WTC11 (cell line): ENCODE measurements around the gene SMARCA4. TPM values are rescaled to one million over a fixed set of nuclear protein-coding genes. Genes with fewer than 3 reads are reported as not detected.

Experiments
- ATAC-seq: fragments of 200-7000 bp; cut with Tn5 transposase; 2 replicates; pipeline ENCODE4 v1.10.0; 2021; ENCODE audit warnings: mild to moderate bottlenecking, moderate library complexity
- CTCF ChIA-PET: fragments of 300-600 bp; sonication (Branson Sonifier 250); formaldehyde crosslinking; loops from one replicate; lab custom pipeline; 2021; ENCODE audit warnings: antibody characterized with exemption; lab: Charles Lee
- POLR2A ChIA-PET: fragments of 350-600 bp; sonication (Branson Sonifier 250); formaldehyde crosslinking; loops from one replicate; lab custom pipeline; 2021; ENCODE audit warnings: antibody characterized with exemption; lab: Charles Lee
- DNase-seq: peaks from one replicate; pipeline ENCODE4 v3.0.0; 2021; ENCODE audit warnings: low spot score
- H3K27ac Mint-ChIP-seq: 2 replicates; pipeline ENCODE4 v1.8.0; 2021; ENCODE audit warnings: mixed read lengths
- H3K27me3 Mint-ChIP-seq: 2 replicates; pipeline ENCODE4 v1.8.0; 2021; ENCODE audit warnings: low read depth, mild to moderate bottlenecking, moderate library complexity, mixed read lengths
- H3K36me3 Mint-ChIP-seq: 2 replicates; pipeline ENCODE4 v1.8.0; 2021; ENCODE audit warnings: mixed read lengths
- H3K4me1 Mint-ChIP-seq: 2 replicates; pipeline ENCODE4 v1.8.0; 2022; ENCODE audit warnings: mixed read lengths
- H3K4me3 Mint-ChIP-seq: 2 replicates; pipeline ENCODE4 v1.8.0; 2021; ENCODE audit warnings: mild to moderate bottlenecking, moderate library complexity, mixed read lengths
- H3K9me3 Mint-ChIP-seq: 2 replicates; pipeline ENCODE4 v1.8.0; 2021; ENCODE audit warnings: mixed read lengths
- CDX4 ChIP-seq: fragments of 250-450 bp; sonication (Bioruptor Pico); IDR thresholded peaks from 2 replicates; pipeline ENCODE4 v1.9.0; 2021; ENCODE audit warnings: moderate library complexity, mild to moderate bottlenecking, inconsistent platforms, borderline replicate concordance
- EMX1 ChIP-seq: fragments of 250-450 bp; sonication (Bioruptor Pico); IDR thresholded peaks from 2 replicates; pipeline ENCODE4 v1.8.0; 2021; ENCODE audit warnings: mild to moderate bottlenecking
- HMGA2 ChIP-seq: fragments of 250-450 bp; sonication (Bioruptor Pico); IDR thresholded peaks from 2 replicates; pipeline ENCODE4 v1.4.0; 2021; ENCODE audit warnings: mild to moderate bottlenecking, moderate library complexity
- NR1H2 ChIP-seq: sonication (generic); formaldehyde crosslinking; IDR thresholded peaks from 2 replicates; pipeline ENCODE4 v1.9.0; 2021; ENCODE audit warnings: mild to moderate bottlenecking, moderate library complexity, missing genetic modification reagents
- TEAD4 ChIP-seq: sonication (generic); formaldehyde crosslinking; IDR thresholded peaks from 2 replicates; pipeline ENCODE4 v1.8.0; 2022; ENCODE audit warnings: mild to moderate bottlenecking, missing genetic modification reagents
- USF1 ChIP-seq: sonication (generic); formaldehyde crosslinking; IDR thresholded peaks from 2 replicates; pipeline ENCODE4 v1.8.0; 2022; ENCODE audit warnings: mild to moderate bottlenecking, missing genetic modification reagents
- ZBTB43 ChIP-seq: sonication (generic); formaldehyde crosslinking; IDR thresholded peaks from 2 replicates; pipeline ENCODE4 v1.8.1; 2023; ENCODE audit warnings: mild to moderate bottlenecking, missing genetic modification reagents
- total RNA-seq: library from RNA; stranded (reverse); gene quantifications from 3 replicates; pipeline ENCODE4 v1.2.3, GENCODE V29; 2021
- TF ChIP-seq, protein P1 (sequence below): sonication (generic); formaldehyde crosslinking; IDR thresholded peaks from 2 replicates; pipeline ENCODE4 v1.8.0; 2022; ENCODE audit warnings: mild to moderate bottlenecking, missing genetic modification reagents
- TF ChIP-seq, protein P2 (sequence below): fragments of 200-600 bp; IDR thresholded peaks from 2 replicates; pipeline ENCODE4 v1.8.0; 2022; ENCODE audit warnings: antibody characterized with exemption
- TF ChIP-seq, protein P3 (sequence below): fragments of 250-450 bp; sonication (Bioruptor Pico); IDR thresholded peaks from 2 replicates; pipeline ENCODE4 v1.9.0; 2021; ENCODE audit warnings: mild to moderate bottlenecking, borderline replicate concordance
- TF ChIP-seq, protein P4 (sequence below): fragments of 250-450 bp; sonication (Bioruptor Pico); IDR thresholded peaks from 2 replicates; pipeline ENCODE4 v2.1.2; 2022; ENCODE audit warnings: mild to moderate bottlenecking, moderate library complexity

SMARCA4 gene
- total RNA-seq, 1 experiment from 2014 or later = 295 TPM

DNA sequence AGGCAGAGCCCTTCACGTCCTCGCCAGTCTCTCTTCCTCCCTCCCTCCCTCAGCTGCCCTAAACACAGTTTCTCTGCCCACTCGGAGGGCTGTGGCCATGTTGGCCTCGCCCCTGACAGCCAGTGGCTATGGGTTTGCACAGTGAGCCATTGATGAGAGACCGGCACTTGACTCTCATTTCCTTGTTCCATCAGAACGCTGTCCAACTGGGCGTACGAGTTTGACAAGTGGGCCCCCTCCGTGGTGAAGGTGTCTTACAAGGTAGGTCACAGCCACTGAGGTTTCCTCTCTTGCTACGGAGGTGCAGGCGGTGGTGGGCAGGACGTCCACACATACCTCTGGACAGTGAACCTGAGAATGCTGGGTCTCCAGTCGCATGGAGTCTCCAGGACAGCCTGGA is 57.9 kb downstream of the SMARCA4 start:
- ChIA-PET CTCF (interaction anchor here (1.6 kb wide), 1 partner anchor 108 kb away, joined by 4 read pairs; no protein-coding TSS in a partner anchor), POLR2A (no interaction called here)
- H3K9me3 Mint-ChIP-seq = no peaks in the 10 kb centered on the region
- no peak overlapping the region for H3K27ac Mint-ChIP-seq
- no peaks in the 10 kb centered on the region for H3K4me1 Mint-ChIP-seq
- TF ChIP-seq NR1H2 (CRISPR knock-in tag) (no peak), USF1 (CRISPR knock-in tag) (no peak)
- TF ChIP-seq, protein P1, sequence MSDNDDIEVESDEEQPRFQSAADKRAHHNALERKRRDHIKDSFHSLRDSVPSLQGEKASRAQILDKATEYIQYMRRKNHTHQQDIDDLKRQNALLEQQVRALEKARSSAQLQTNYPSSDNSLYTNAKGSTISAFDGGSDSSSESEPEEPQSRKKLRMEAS (CRISPR knock-in tag) = no peak
- TF ChIP-seq, protein P2, sequence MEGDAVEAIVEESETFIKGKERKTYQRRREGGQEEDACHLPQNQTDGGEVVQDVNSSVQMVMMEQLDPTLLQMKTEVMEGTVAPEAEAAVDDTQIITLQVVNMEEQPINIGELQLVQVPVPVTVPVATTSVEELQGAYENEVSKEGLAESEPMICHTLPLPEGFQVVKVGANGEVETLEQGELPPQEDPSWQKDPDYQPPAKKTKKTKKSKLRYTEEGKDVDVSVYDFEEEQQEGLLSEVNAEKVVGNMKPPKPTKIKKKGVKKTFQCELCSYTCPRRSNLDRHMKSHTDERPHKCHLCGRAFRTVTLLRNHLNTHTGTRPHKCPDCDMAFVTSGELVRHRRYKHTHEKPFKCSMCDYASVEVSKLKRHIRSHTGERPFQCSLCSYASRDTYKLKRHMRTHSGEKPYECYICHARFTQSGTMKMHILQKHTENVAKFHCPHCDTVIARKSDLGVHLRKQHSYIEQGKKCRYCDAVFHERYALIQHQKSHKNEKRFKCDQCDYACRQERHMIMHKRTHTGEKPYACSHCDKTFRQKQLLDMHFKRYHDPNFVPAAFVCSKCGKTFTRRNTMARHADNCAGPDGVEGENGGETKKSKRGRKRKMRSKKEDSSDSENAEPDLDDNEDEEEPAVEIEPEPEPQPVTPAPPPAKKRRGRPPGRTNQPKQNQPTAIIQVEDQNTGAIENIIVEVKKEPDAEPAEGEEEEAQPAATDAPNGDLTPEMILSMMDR = no peak
- TF ChIP-seq, protein P3, sequence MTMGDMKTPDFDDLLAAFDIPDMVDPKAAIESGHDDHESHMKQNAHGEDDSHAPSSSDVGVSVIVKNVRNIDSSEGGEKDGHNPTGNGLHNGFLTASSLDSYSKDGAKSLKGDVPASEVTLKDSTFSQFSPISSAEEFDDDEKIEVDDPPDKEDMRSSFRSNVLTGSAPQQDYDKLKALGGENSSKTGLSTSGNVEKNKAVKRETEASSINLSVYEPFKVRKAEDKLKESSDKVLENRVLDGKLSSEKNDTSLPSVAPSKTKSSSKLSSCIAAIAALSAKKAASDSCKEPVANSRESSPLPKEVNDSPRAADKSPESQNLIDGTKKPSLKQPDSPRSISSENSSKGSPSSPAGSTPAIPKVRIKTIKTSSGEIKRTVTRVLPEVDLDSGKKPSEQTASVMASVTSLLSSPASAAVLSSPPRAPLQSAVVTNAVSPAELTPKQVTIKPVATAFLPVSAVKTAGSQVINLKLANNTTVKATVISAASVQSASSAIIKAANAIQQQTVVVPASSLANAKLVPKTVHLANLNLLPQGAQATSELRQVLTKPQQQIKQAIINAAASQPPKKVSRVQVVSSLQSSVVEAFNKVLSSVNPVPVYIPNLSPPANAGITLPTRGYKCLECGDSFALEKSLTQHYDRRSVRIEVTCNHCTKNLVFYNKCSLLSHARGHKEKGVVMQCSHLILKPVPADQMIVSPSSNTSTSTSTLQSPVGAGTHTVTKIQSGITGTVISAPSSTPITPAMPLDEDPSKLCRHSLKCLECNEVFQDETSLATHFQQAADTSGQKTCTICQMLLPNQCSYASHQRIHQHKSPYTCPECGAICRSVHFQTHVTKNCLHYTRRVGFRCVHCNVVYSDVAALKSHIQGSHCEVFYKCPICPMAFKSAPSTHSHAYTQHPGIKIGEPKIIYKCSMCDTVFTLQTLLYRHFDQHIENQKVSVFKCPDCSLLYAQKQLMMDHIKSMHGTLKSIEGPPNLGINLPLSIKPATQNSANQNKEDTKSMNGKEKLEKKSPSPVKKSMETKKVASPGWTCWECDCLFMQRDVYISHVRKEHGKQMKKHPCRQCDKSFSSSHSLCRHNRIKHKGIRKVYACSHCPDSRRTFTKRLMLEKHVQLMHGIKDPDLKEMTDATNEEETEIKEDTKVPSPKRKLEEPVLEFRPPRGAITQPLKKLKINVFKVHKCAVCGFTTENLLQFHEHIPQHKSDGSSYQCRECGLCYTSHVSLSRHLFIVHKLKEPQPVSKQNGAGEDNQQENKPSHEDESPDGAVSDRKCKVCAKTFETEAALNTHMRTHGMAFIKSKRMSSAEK (CRISPR knock-in tag) = no peak
- H3K4me3 Mint-ChIP-seq = no peak overlapping the region
- DNase-seq (no peak), ATAC-seq (no peak)
- H3K36me3 Mint-ChIP-seq = peaks cover 84% of the 10 kb centered on the region
- H3K27me3 Mint-ChIP-seq = no peaks in the 10 kb centered on the region

GRCh38 chr19:11019262-11019661 is 58.4 kb downstream of the SMARCA4 start:
- ChIA-PET POLR2A (no interaction called here), CTCF (interaction anchor here (1.6 kb wide), 1 partner anchor 107 kb away, joined by 4 read pairs; no protein-coding TSS in a partner anchor)
- ATAC-seq (no peak), DNase-seq (no peak)
- H3K4me3 Mint-ChIP-seq = no peak overlapping the region
- no peak overlapping the region for H3K27ac Mint-ChIP-seq
- no peak for TF ChIP-seq EMX1 (CRISPR knock-in tag)
- no peak for TF ChIP-seq TEAD4 (CRISPR knock-in tag)
- TF ChIP-seq USF1 (CRISPR knock-in tag) = no peak
- TF ChIP-seq CDX4 = no peak
- no peak for TF ChIP-seq ZBTB43 (CRISPR knock-in tag)
- TF ChIP-seq, protein P4, sequence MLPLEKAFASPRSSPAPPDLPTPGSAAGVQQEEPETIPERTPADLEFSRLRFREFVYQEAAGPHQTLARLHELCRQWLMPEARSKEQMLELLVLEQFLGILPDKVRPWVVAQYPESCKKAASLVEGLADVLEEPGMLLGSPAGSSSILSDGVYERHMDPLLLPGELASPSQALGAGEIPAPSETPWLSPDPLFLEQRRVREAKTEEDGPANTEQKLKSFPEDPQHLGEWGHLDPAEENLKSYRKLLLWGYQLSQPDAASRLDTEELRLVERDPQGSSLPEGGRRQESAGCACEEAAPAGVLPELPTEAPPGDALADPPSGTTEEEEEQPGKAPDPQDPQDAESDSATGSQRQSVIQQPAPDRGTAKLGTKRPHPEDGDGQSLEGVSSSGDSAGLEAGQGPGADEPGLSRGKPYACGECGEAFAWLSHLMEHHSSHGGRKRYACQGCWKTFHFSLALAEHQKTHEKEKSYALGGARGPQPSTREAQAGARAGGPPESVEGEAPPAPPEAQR (CRISPR knock-in tag) = no peak
- TF ChIP-seq HMGA2 (CRISPR knock-in tag) = no peak
- TF ChIP-seq, protein P1 (CRISPR knock-in tag) = no peak
- no peaks in the 10 kb centered on the region for H3K27me3 Mint-ChIP-seq
- H3K4me1 Mint-ChIP-seq = no peaks in the 10 kb centered on the region
- peaks cover 83% of the 10 kb centered on the region for H3K36me3 Mint-ChIP-seq
- H3K9me3 Mint-ChIP-seq = no peaks in the 10 kb centered on the region
